Measurements from ENCODE around the gene ZMYND15. TPM values are rescaled to one million over a fixed set of nuclear protein-coding genes. Genes with fewer than 3 reads are reported as not detected.

The ZMYND15 gene
- total and polyA plus RNA-seq, 2 of the 13 experiments (the other 11 are each of a cell fraction or from before 2014, with no cell fraction given): 0.24 to 2.7 TPM

- TF ChIP-seq TFDP2 (CRISPR knock-in tag; IDR thresholded peaks at IDR 0.05) (peak; percentile 72; the same call in 1 of the 2 replicates), RXRA (CRISPR knock-in tag; IDR thresholded peaks at IDR 0.05) (peak; percentile 52; the same call in 1 of the 2 replicates), ZNF317 (CRISPR knock-in tag; IDR thresholded peaks at IDR 0.05) (peak; percentile 88), ZNF235 (CRISPR knock-in tag; IDR thresholded peaks at IDR 0.05; ENCODE audit: borderline replicate concordance) (0 out of 2 replicates have a peak, but pooled peaks have one; percentile 37), PAWR (CRISPR knock-in tag; IDR thresholded peaks at IDR 0.05; ENCODE audit: borderline replicate concordance) (no peak), HMG20A (CRISPR knock-in tag; IDR thresholded peaks at IDR 0.05; ENCODE audit: borderline replicate concordance) (peak; percentile 65; the same call in 1 of the 2 replicates), ZBTB39 (CRISPR knock-in tag; IDR thresholded peaks at IDR 0.05) (no peak), ZNF740 (CRISPR knock-in tag; IDR thresholded peaks at IDR 0.05) (peak; percentile 40; the same call in 1 of the 2 replicates), ZBTB10 (CRISPR knock-in tag; IDR thresholded peaks at IDR 0.05; ENCODE audit: borderline replicate concordance) (peak; percentile 75; the same call in 1 of the 2 replicates), HMGXB4 (CRISPR knock-in tag; IDR thresholded peaks at IDR 0.05; ENCODE audit: borderline replicate concordance in 1 of 2, low read depth in 1 of 2) (peak; percentile 72 to 78; a peak in 3 of 4 replicates), U2AF2 (IDR thresholded peaks at IDR 0.05; ENCODE audit: low read depth, low read length) (no peak), HDAC1 (CRISPR knock-in tag; IDR thresholded peaks at IDR 0.05) (peak; percentile 95), CC2D1A (CRISPR knock-in tag; IDR thresholded peaks at IDR 0.05) (no peak), ESRRA (CRISPR knock-in tag; IDR thresholded peaks at IDR 0.05; ENCODE audit: low read depth) (peak; percentile 40; the same call in 1 of the 2 replicates), ZNF766 (CRISPR knock-in tag; IDR thresholded peaks at IDR 0.05; ENCODE audit: borderline replicate concordance) (peak; percentile 86), HOXD1 (CRISPR knock-in tag; IDR thresholded peaks at IDR 0.05) (peak; percentile 90), FOXP4 (CRISPR knock-in tag; IDR thresholded peaks at IDR 0.05) (peak; percentile 90), ZBTB1 (CRISPR knock-in tag; IDR thresholded peaks at IDR 0.05; ENCODE audit: borderline replicate concordance) (no peak)
Measured at GRCh38 chr17:4771519-4772234, 32.0 kb downstream of the ZMYND15 start, which contains the start of gene TM4SF5 (continued).
